Measurements from ENCODE around the gene MRPL28. TPM values are rescaled to one million over a fixed set of nuclear protein-coding genes. Genes with fewer than 3 reads are reported as not detected.
A peak's percentile ranks its signal among the peaks of the same experiment; 100 is the strongest.

The MRPL28 gene
- total and polyA plus RNA-seq, 2 donors from 2014 or later = 59.1 to 201 TPM

- TF ChIP-seq CTCF (IDR thresholded peaks at IDR 0.05; ENCODE audit: borderline replicate concordance, extremely low read depth, insufficient read depth) = no peak
- FAIRE-seq (no peak), DNase-seq (peak in 3 of 5 donors; percentile 35 to 86 (median 73))
- H3K4me3 ChIP-seq (ENCODE audit: low read length in 3 of 3) = peak within 1 kb of the TSS; percentile 57 to 81 (median 77)
- H3K27me3 ChIP-seq (ENCODE audit: control insufficient read depth, insufficient read depth, low read length) = no peaks in the 10 kb centered on the region
- peak within 1 kb of the TSS; percentile 89 to 95 for H3K27ac ChIP-seq (ENCODE audit: low read depth in 2 of 2, low read length in 2 of 2)
- H3K36me3 ChIP-seq (ENCODE audit: control insufficient read depth in 2 of 3, insufficient read depth in 3 of 3, low read length in 3 of 3) = no peaks in the 10 kb centered on the region
- H3K9me3 ChIP-seq (ENCODE audit: control insufficient read depth in 2 of 3, insufficient read depth in 1 of 3, low read length in 3 of 3) = no peaks in the 10 kb centered on the region
- intact Hi-C loops (cut with DNase I) = no loop called here
- H3K4me1 ChIP-seq (ENCODE audit: control insufficient read depth in 2 of 3, insufficient read depth in 2 of 3, low read depth in 1 of 3, low read length in 3 of 3) = peaks cover 0 to 32% (median 0%) of the 10 kb centered on the region in 3 donors
- H3K9ac ChIP-seq (ENCODE audit: low read length in 3 of 3) = peak within 1 kb of the TSS in 2 of 3 donors; percentile 81 to 87
Measured at GRCh38 chr16:381789-382717, 11.7 kb upstream of the MRPL28 start, which contains the start of gene PGAP6. Gene PGAP6, minus strand, starts transcription at chr16:381978. Its CDS starts 157 bp downstream, at chr16:381821.

- intact Hi-C loops (cut with DNase I) = no loop called here
- Histone ChIP-seq H3K27me3 (ENCODE audit: control insufficient read depth, insufficient read depth, low read length) (no peaks in the 10 kb centered on the region), H3K9ac (ENCODE audit: low read length in 3 of 3) (peak overlapping the region in 2 of 3 donors; percentile 65 to 85), H3K4me3 (ENCODE audit: low read length in 3 of 3) (peak overlapping the region; percentile 41 to 72 (median 58)), H3K4me1 (ENCODE audit: control insufficient read depth in 2 of 3, insufficient read depth in 2 of 3, low read depth in 1 of 3, low read length in 3 of 3) (peaks cover 0 to 32% (median 0%) of the 10 kb centered on the region in 3 donors), H3K9me3 (ENCODE audit: control insufficient read depth in 2 of 3, insufficient read depth in 1 of 3, low read length in 3 of 3) (no peaks in the 10 kb centered on the region), H3K27ac (ENCODE audit: low read depth in 2 of 2, low read length in 2 of 2) (peak overlapping the region; percentile 78 to 80), H3K36me3 (ENCODE audit: control insufficient read depth in 2 of 3, insufficient read depth in 3 of 3, low read length in 3 of 3) (peaks cover 0 to 3% (median 0%) of the 10 kb centered on the region in 3 donors)
- DNase-seq (peak in 4 of 5 donors; percentile 51 to 86 (median 67)), FAIRE-seq (no peak)
- no peak for TF ChIP-seq CTCF (IDR thresholded peaks at IDR 0.05; ENCODE audit: borderline replicate concordance, extremely low read depth, insufficient read depth)
Measured at GRCh38 chr16:381012-381788, 10.9 kb upstream of the MRPL28 start.

GRCh38 chr16:380762-381011, 10.3 kb upstream of the MRPL28 start:
- DNase-seq = peak in 1 of 5 donors; percentile 82
- no peak for FAIRE-seq
- intact Hi-C loops (cut with DNase I) = no loop called here
- peaks cover 0 to 32% (median 0%) of the 10 kb centered on the region in 3 donors for H3K4me1 ChIP-seq (ENCODE audit: control insufficient read depth in 2 of 3, insufficient read depth in 2 of 3, low read depth in 1 of 3, low read length in 3 of 3)
- peaks cover 0 to 3% (median 0%) of the 10 kb centered on the region in 3 donors for H3K36me3 ChIP-seq (ENCODE audit: control insufficient read depth in 2 of 3, insufficient read depth in 3 of 3, low read length in 3 of 3)
- no peak for TF ChIP-seq CTCF (IDR thresholded peaks at IDR 0.05; ENCODE audit: borderline replicate concordance, extremely low read depth, insufficient read depth)
- no peaks in the 10 kb centered on the region for H3K27me3 ChIP-seq (ENCODE audit: control insufficient read depth, insufficient read depth, low read length)
- H3K9me3 ChIP-seq (ENCODE audit: control insufficient read depth in 2 of 3, insufficient read depth in 1 of 3, low read length in 3 of 3) = no peaks in the 10 kb centered on the region
- peak overlapping the region; percentile 41 to 72 (median 58) for H3K4me3 ChIP-seq (ENCODE audit: low read length in 3 of 3)
- H3K27ac ChIP-seq (ENCODE audit: low read depth in 2 of 2, low read length in 2 of 2) = peak overlapping the region; percentile 78 to 80
- peak overlapping the region in 2 of 3 donors; percentile 65 to 85 for H3K9ac ChIP-seq (ENCODE audit: low read length in 3 of 3)
